ENCODE data around the gene RNF5. TPM values are rescaled to one million over a fixed set of nuclear protein-coding genes. Genes with fewer than 3 reads are reported as not detected.

Gene RNF5
- total and polyA plus RNA-seq, 10 of the 15 experiments (the other 5 are each of a cell fraction or from before 2014, with no cell fraction given) = 31.4 to 114 (median 62.8) TPM

DNA sequence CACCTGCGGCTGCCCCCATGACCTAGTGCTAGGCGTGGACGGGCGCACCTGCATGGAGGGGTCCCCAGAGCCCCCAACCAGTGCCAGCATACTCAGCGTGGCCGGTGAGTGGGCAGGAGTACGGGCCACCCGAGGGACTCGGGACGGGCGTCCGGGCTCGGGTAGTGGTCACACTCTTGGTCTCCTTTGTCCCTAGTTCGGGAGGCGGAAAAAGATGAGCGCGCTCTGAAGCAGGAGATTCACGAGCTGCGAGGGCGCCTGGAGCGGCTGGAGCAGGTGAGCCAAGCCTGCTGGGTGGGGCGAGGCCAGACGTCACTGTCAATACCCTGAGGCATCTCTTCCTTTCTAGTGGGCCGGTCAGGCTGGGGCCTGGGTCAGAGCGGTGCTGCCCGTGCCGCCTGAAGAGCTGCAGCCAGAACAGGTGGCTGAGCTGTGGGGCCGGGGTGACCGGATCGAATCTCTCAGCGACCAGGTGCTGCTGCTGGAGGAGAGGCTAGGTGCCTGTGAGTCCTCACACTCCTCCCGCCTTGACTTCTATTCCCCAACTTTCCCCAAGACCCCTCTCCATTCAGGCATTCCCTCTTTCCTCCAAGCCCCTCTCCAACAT, 10.9 kb upstream of the RNF5 start:
- ChIA-PET POLR2A (no interaction called here), SMC1A (ENCODE audit: uncharacterized antibody, unreplicated experiment) (no interaction called here), CTCF (no interaction called here), RAD21 (ENCODE audit: unreplicated experiment) (no interaction called here)
- no TSS peak for BruUV-seq (replicated peaks)
- Histone ChIP-seq H3K36me3 (ENCODE audit: control insufficient read depth in 2 of 2, insufficient read depth in 2 of 2, low read length in 1 of 2) (peaks cover 0 to 3% of the 10 kb centered on the region in 2 experiments; a peak in 1 of 4 replicates), H3K9ac (ENCODE audit: control insufficient read depth, insufficient read depth, low read length) (no peak overlapping the region), H3K9me3 (replicated peaks; ENCODE audit: control insufficient read depth, insufficient read depth, low read length) (no peaks in the 10 kb centered on the region), H2AFZ (ENCODE audit: control insufficient read depth, low read depth, low read length) (no peak overlapping the region), H3K4me3 (no peak overlapping the region), H3K27me3 (replicated peaks in 1 of 2; ENCODE audit: control insufficient read depth in 2 of 2, insufficient read depth in 2 of 2, low read length in 1 of 2) (no peaks in the 10 kb centered on the region), H4K20me1 (ENCODE audit: control insufficient read depth, insufficient read depth) (no peaks in the 10 kb centered on the region; the same call in 1 of the 2 replicates), H3K4me1 (ENCODE audit: control insufficient read depth, insufficient read depth, low read length) (no peaks in the 10 kb centered on the region), H3K79me2 (ENCODE audit: control insufficient read depth, insufficient read depth, low read length) (no peaks in the 10 kb centered on the region), H3K4me2 (ENCODE audit: control insufficient read depth, insufficient read depth) (no peak overlapping the region), H3K27ac (ENCODE audit: control insufficient read depth, insufficient read depth) (no peak overlapping the region)
- in situ Hi-C loops (cut with MboI) (no loop called here), intact Hi-C loops (cut with micrococcal nuclease; ENCODE audit: unreplicated experiment) (no loop called here)
- no peak for DNase-seq (ENCODE audit: low read depth, low spot score)
- FAIRE-seq = no peak
- no peak for ATAC-seq
- 96% methylated on average over 29 of the region's 32 CpGs for WGBS (ENCODE audit: insufficient coverage, insufficient replicate concordance, low lambda C conversion rate, missing lambda C conversion rate)
- no peak for TF ChIP-seq MEF2B (IDR thresholded peaks at IDR 0.05; ENCODE audit: partially characterized antibody, poor library complexity, severe bottlenecking)
- TF ChIP-seq, protein P1, sequence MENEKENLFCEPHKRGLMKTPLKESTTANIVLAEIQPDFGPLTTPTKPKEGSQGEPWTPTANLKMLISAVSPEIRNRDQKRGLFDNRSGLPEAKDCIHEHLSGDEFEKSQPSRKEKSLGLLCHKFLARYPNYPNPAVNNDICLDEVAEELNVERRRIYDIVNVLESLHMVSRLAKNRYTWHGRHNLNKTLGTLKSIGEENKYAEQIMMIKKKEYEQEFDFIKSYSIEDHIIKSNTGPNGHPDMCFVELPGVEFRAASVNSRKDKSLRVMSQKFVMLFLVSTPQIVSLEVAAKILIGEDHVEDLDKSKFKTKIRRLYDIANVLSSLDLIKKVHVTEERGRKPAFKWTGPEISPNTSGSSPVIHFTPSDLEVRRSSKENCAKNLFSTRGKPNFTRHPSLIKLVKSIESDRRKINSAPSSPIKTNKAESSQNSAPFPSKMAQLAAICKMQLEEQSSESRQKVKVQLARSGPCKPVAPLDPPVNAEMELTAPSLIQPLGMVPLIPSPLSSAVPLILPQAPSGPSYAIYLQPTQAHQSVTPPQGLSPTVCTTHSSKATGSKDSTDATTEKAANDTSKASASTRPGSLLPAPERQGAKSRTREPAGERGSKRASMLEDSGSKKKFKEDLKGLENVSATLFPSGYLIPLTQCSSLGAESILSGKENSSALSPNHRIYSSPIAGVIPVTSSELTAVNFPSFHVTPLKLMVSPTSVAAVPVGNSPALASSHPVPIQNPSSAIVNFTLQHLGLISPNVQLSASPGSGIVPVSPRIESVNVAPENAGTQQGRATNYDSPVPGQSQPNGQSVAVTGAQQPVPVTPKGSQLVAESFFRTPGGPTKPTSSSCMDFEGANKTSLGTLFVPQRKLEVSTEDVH (IDR thresholded peaks at IDR 0.05; ENCODE audit: low read depth, partially characterized antibody) = no peak
- TF ChIP-seq IRF3 (IDR thresholded peaks at IDR 0.05) = no peak
- no peak for TF ChIP-seq ASH2L (IDR thresholded peaks at IDR 0.05; ENCODE audit: borderline replicate concordance, low read depth)

All from GM12878 (cell line).